ENCODE results near the gene SDC4. TPM values are rescaled to one million over a fixed set of nuclear protein-coding genes. Genes with fewer than 3 reads are reported as not detected.

The SDC4 gene
- total and polyA plus RNA-seq, 4 donors = 54.4 to 147 (median 83.6) TPM

GRCh38 chr20:45366631-45367030 is 18.4 kb upstream of the SDC4 start (continued):
- TF ChIP-seq TAF1 (conservative IDR thresholded peaks at IDR 0.05) (no peak), CTCF (IDR thresholded peaks at IDR 0.05; ENCODE audit: low read depth, low read length, missing input control) (no peak), RXRA (IDR thresholded peaks at IDR 0.05) (no peak), HNF4A (conservative IDR thresholded peaks at IDR 0.05) (no peak), FOXA2 (IDR thresholded peaks at IDR 0.05) (no peak), YY1 (IDR thresholded peaks at IDR 0.05) (no peak), JUND (IDR thresholded peaks at IDR 0.05) (no peak), GABPA (IDR thresholded peaks at IDR 0.05 in 1 of 2, conservative IDR thresholded peaks at IDR 0.05 in 1 of 2) (no peak)

- Histone ChIP-seq H3K9ac (ENCODE audit: low read depth in 1 of 2, low read length in 2 of 2) (no peak overlapping the region), H3K4me1 (ENCODE audit: control insufficient read depth in 4 of 4, insufficient read depth in 4 of 4, low read length in 3 of 4) (peaks cover 0 to 28% (median 17%) of the 10 kb centered on the region in 4 donors), H3K9me3 (ENCODE audit: control insufficient read depth in 4 of 4, low read length in 3 of 4) (no peaks in the 10 kb centered on the region), H3K4me3 (ENCODE audit: low read depth in 1 of 3, low read length in 3 of 3) (no peak overlapping the region), H3K27me3 (ENCODE audit: control insufficient read depth in 4 of 4, insufficient read depth in 4 of 4, low read length in 3 of 4) (no peaks in the 10 kb centered on the region), H3K36me3 (ENCODE audit: control insufficient read depth in 4 of 4, insufficient read depth in 3 of 4, low read depth in 1 of 4, low read length in 3 of 4) (peaks cover 0 to 24% (median 22%) of the 10 kb centered on the region in 4 donors), H3K27ac (ENCODE audit: low read depth in 1 of 2, low read length in 2 of 2) (no peak overlapping the region)
- no peak for TF ChIP-seq GABPA (IDR thresholded peaks at IDR 0.05 in 1 of 2, conservative IDR thresholded peaks at IDR 0.05 in 1 of 2)
- TF ChIP-seq HNF4A (conservative IDR thresholded peaks at IDR 0.05) = no peak
- TF ChIP-seq TAF1 (conservative IDR thresholded peaks at IDR 0.05) = no peak
- TF ChIP-seq REST (IDR thresholded peaks at IDR 0.05) = no peak
- no peak for TF ChIP-seq RAD21 (IDR thresholded peaks at IDR 0.05)
- no peak for TF ChIP-seq NR2F2 (IDR thresholded peaks at IDR 0.05)
- no peak for TF ChIP-seq FOXA1 (IDR thresholded peaks at IDR 0.05)
- no peak for TF ChIP-seq SP1 (IDR thresholded peaks at IDR 0.05)
- TF ChIP-seq ZBTB33 (IDR thresholded peaks at IDR 0.05) = no peak
- no peak for TF ChIP-seq RXRA (IDR thresholded peaks at IDR 0.05)
- no peak for TF ChIP-seq ATF3 (IDR thresholded peaks at IDR 0.05)
- TF ChIP-seq MAX (IDR thresholded peaks at IDR 0.05) = no peak
- 92% methylated on average over 1 of the region's 1 CpG for WGBS
- DNase-seq (ENCODE audit: low spot score) = no peak
Measured at GRCh38 chr20:45366192-45366591, 18.0 kb upstream of the SDC4 start.
